OCI-LY7 (cell line): ENCODE results near the gene PARN. TPM values are rescaled to one million over a fixed set of nuclear protein-coding genes. Genes with fewer than 3 reads are reported as not detected.

ENCODE experiments used
- BruUV-seq: library from RNA; stranded (reverse); fragments of 400-500 nt; replicated peaks from 2 replicates; lab custom pipeline; 2021; lab: Mats Ljungman, UMichigan
- CTCF ChIA-PET: fragments of 300-600 bp; sonication (Branson Sonifier 250); formaldehyde crosslinking; loops from one replicate; lab custom pipeline; 2022; ENCODE audit warnings: antibody characterized with exemption; ENCODE audit not compliant: unreplicated experiment; lab: Charles Lee
- POLR2A ChIA-PET: fragments of 300-600 bp; sonication (Branson Sonifier 250); formaldehyde crosslinking; loops from one replicate; lab custom pipeline; 2022; ENCODE audit warnings: antibody characterized with exemption; lab: Charles Lee
- DNase-seq: peaks from one replicate; pipeline ENCODE4 v3.0.0-alpha.2; 2015; ENCODE audit warnings: low spot score
- H2AFZ ChIP-seq: fragments of 200-600 bp; sonication (generic), shearing (Covaris generic); 2 replicates; pipeline ENCODE4 v1.6.1; 2014; ENCODE audit warnings: mild to moderate bottlenecking, antibody characterized with exemption, low read length, moderate library complexity
- H3K27ac ChIP-seq: fragments of 200-600 bp; sonication (generic); 2 replicates; pipeline ENCODE4 v1.5.1; 2014; ENCODE audit warnings: mixed run types, low read depth, mild to moderate bottlenecking, moderate library complexity, low read length, inconsistent platforms; ENCODE audit not compliant: poor library complexity, severe bottlenecking
- H3K36me3 ChIP-seq: fragments of 200-600 bp; sonication (generic); 2 replicates; pipeline ENCODE4 v1.6.1; 2014; ENCODE audit warnings: mild to moderate bottlenecking, antibody characterized with exemption, low read length, moderate library complexity, mixed read lengths; ENCODE audit not compliant: insufficient read depth
- H3K4me1 ChIP-seq: fragments of 200-600 bp; sonication (generic); 2 replicates; pipeline ENCODE4 v1.5.1; 2014; ENCODE audit warnings: mild to moderate bottlenecking, low read length; ENCODE audit not compliant: insufficient read depth, poor library complexity, severe bottlenecking
- H3K4me2 ChIP-seq: fragments of 200-600 bp; sonication (generic); 2 replicates; pipeline ENCODE4 v1.6.1; 2014; ENCODE audit warnings: mild to moderate bottlenecking, low read length
- H3K4me3 ChIP-seq: fragments of 200-600 bp; sonication (generic); 2 replicates; pipeline ENCODE4 v1.5.1; 2014; ENCODE audit warnings: mild to moderate bottlenecking, low read depth, low read length; ENCODE audit not compliant: poor library complexity, severe bottlenecking
- H3K79me2 ChIP-seq: fragments of 200-600 bp; sonication (generic); 2 replicates; pipeline ENCODE4 v1.6.1; 2016; ENCODE audit warnings: low read depth, mild to moderate bottlenecking, low read length, moderate library complexity, mixed read lengths; ENCODE audit not compliant: insufficient read depth
- H3K9me2 ChIP-seq: fragments of 200-600 bp; sonication (generic); 2 replicates; pipeline ENCODE4 v1.6.1; 2016; ENCODE audit warnings: mild to moderate bottlenecking, low read length, mixed read lengths; ENCODE audit not compliant: insufficient read depth
- H3K9me3 ChIP-seq: fragments of 200-600 bp; sonication (generic); 2 replicates; pipeline ENCODE4 v1.6.1; 2014; ENCODE audit warnings: mild to moderate bottlenecking, mixed run types, low read length, mixed read lengths
- H4K20me1 ChIP-seq: fragments of 200-600 bp; sonication (generic); 2 replicates; pipeline ENCODE4 v1.6.1; 2014; ENCODE audit warnings: mild to moderate bottlenecking, antibody characterized with exemption, low read length, moderate library complexity, mixed read lengths; ENCODE audit not compliant: insufficient read depth
- CTCF ChIP-seq: fragments of 200-600 bp; sonication (generic); conservative IDR thresholded peaks from 2 replicates; pipeline ENCODE4 v1.5.1; 2014; ENCODE audit warnings: mild to moderate bottlenecking, antibody characterized with exemption, low read length, moderate library complexity, mixed read lengths
- EZH2phosphoT487 ChIP-seq: fragments of 200-600 bp; sonication (generic); IDR thresholded peaks from 2 replicates; pipeline ENCODE4 v1.6.1; 2018; ENCODE audit warnings: low read depth, borderline replicate concordance, mild to moderate bottlenecking, mixed run types, antibody characterized with exemption, low read length, moderate library complexity, mixed read lengths
- intact Hi-C: fragments of 100-400 bp; cut with micrococcal nuclease; formaldehyde crosslinking; loops from one replicate; pipeline ENCODE4 v1.10.0; 2022; ENCODE audit not compliant: unreplicated experiment
- total RNA-seq, 2 experiments: library from RNA; depleted of rRNA in 1 of 2; stranded (reverse); fragments of >200 nt in 1 of 2; shearing (Covaris generic) in 1 of 2; gene quantifications; 2 replicates each; pipeline ENCODE4 v1.2.3, GENCODE V29; 2014 to 2022

The PARN gene
- total RNA-seq, 2 experiments from 2014 or later: 40.1 to 76.5 TPM

GRCh38 chr16:14649816-14650215 is 19.8 kb upstream of the PARN start:
- BruUV-seq: no TSS peak
- CTCF ChIA-PET: no interaction called here
- no peak overlapping the region for H2AFZ ChIP-seq
- H3K27ac ChIP-seq: no peak overlapping the region
- H3K4me1 ChIP-seq: no peaks in the 10 kb centered on the region
- no peak for DNase-seq
- no peaks in the 10 kb centered on the region for H4K20me1 ChIP-seq
- H3K9me3 ChIP-seq: no peaks in the 10 kb centered on the region
- H3K79me2 ChIP-seq: peaks cover 12% of the 10 kb centered on the region; the same call in 1 of the 2 replicates
- H3K36me3 ChIP-seq: peaks cover 96% of the 10 kb centered on the region
- intact Hi-C loops: no loop called here
- TF ChIP-seq EZH2phosphoT487 (no peak), CTCF (no peak)
- H3K4me2 ChIP-seq: no peak overlapping the region
- no peaks in the 10 kb centered on the region for H3K9me2 ChIP-seq
- no peak overlapping the region for H3K4me3 ChIP-seq
- POLR2A ChIA-PET: no interaction called here

GRCh38 chr16:14641926-14642325 is 11.9 kb upstream of the PARN start:
- no peak overlapping the region for H3K4me2 ChIP-seq
- no peaks in the 10 kb centered on the region for H3K9me2 ChIP-seq
- peaks cover 96% of the 10 kb centered on the region for H3K36me3 ChIP-seq
- no peak overlapping the region for H3K4me3 ChIP-seq
- no peaks in the 10 kb centered on the region; the same call in 1 of the 2 replicates for H4K20me1 ChIP-seq
- no peak overlapping the region for H2AFZ ChIP-seq
- BruUV-seq: no TSS peak
- no peaks in the 10 kb centered on the region for H3K4me1 ChIP-seq
- DNase-seq: no peak
- TF ChIP-seq EZH2phosphoT487: no peak
- no peak for TF ChIP-seq CTCF
- POLR2A ChIA-PET: interaction anchor here (1.2 kb wide), 1 partner anchor 32 kb away, joined by 4 read pairs; no protein-coding TSS in a partner anchor
- CTCF ChIA-PET: no interaction called here
- intact Hi-C loops: no loop called here
- H3K79me2 ChIP-seq: peaks cover 72% of the 10 kb centered on the region
- no peaks in the 10 kb centered on the region for H3K9me3 ChIP-seq
- H3K27ac ChIP-seq: no peak overlapping the region

DNA sequence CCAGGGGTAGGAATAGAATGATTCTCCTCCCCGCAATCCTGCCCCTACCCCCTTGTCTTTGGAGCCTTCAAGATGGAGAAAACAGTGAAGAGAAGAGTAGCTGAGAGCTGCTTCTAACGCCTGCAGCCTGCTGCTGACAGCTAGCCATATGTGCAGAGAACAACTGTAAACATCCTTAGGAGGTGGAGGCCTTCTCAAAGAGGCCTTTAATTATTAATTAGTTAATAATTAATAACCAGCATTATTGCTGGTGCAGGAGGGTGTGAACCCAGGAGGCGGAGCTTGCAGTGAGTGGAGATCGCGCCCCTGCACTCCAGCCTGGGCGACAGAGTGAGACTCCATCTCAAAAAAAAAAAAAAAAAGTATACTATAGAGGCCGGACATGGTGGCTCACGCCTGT is 11.1 kb upstream of the PARN start:
- CTCF ChIA-PET: no interaction called here
- no peaks in the 10 kb centered on the region for H3K9me2 ChIP-seq
- H3K27ac ChIP-seq: no peak overlapping the region
- intact Hi-C loops: no loop called here
- BruUV-seq: no TSS peak
- peaks cover 76% of the 10 kb centered on the region for H3K79me2 ChIP-seq
- peaks cover 89% of the 10 kb centered on the region for H3K36me3 ChIP-seq
- POLR2A ChIA-PET: interaction anchor here (0.7 kb wide), 1 partner anchor 15 kb away, joined by 3 read pairs; no protein-coding TSS in a partner anchor
- no peaks in the 10 kb centered on the region; the same call in 1 of the 2 replicates for H4K20me1 ChIP-seq
- no peaks in the 10 kb centered on the region for H3K4me1 ChIP-seq
- H3K4me2 ChIP-seq: no peak overlapping the region
- no peak overlapping the region for H3K4me3 ChIP-seq
- no peaks in the 10 kb centered on the region for H3K9me3 ChIP-seq
- TF ChIP-seq CTCF (no peak), EZH2phosphoT487 (no peak)
- H2AFZ ChIP-seq: no peak overlapping the region
- no peak for DNase-seq
